Prostate gland (tissue), 2 donors: ENCODE data around the gene TGIF1. TPM values are rescaled to one million over a fixed set of nuclear protein-coding genes. Genes with fewer than 3 reads are reported as not detected.

Experiments
- DNase-seq: peaks from one replicate; pipeline ENCODE4 v3.0.0-alpha.2; 2019; ENCODE audit warnings: low spot score
- H3K27ac ChIP-seq, 2 donors: fragments of 200-600 bp; sonication (generic); 2 replicates each; pipeline ENCODE4 v1.5.1; 2017 to 2019
- H3K27me3 ChIP-seq: fragments of 200-600 bp; sonication (generic); replicated peaks from 2 replicates; pipeline ENCODE4 v1.5.1; 2019; ENCODE audit not compliant: insufficient read depth
- H3K36me3 ChIP-seq, 2 donors: fragments of 200-600 bp; sonication (generic); 1 replicate in 1 of 2; 2 replicates in 1 of 2; pipeline versions ENCODE4 v1.5.1 to v1.8.1; 2017 to 2019
- H3K4me1 ChIP-seq: fragments of 200-600 bp; sonication (generic); replicated peaks from 2 replicates; pipeline ENCODE4 v1.5.1; 2019
- H3K4me3 ChIP-seq, 2 donors: fragments of 200-600 bp; sonication (generic); 2 replicates each; pipeline ENCODE4 v1.5.1; 2017 to 2019
- H3K9me3 ChIP-seq: fragments of 200-600 bp; sonication (generic); 2 replicates; pipeline ENCODE4 v1.5.1; 2017
- POLR2A ChIP-seq: fragments of 450-650 bp; IDR thresholded peaks from one replicate; pipeline ENCODE4 v1.6.1; 2016; ENCODE audit warnings: antibody characterized with exemption, mild to moderate bottlenecking
- POLR2AphosphoS5 ChIP-seq: sonication (generic); formaldehyde crosslinking; IDR thresholded peaks from one replicate; pipeline ENCODE4 v1.6.1; 2017; ENCODE audit warnings: antibody characterized with exemption
- WGBS: methylation state at CpG from one replicate; pipeline ENCODE4 v1.1.5; 2018; 5-methylcytosine and 5-hydroxymethylcytosine counted together
- intact Hi-C: fragments of 100-400 bp; cut with DNase I; formaldehyde crosslinking; loops from one replicate; pipeline ENCODE4 v1.14.2; 2022
- total RNA-seq, 2 donors: library from RNA; depleted of rRNA; stranded (reverse); fragments of >200 nt; gene quantifications; one replicate each; pipeline ENCODE4 v1.1.0, GENCODE V29; 2016
- TF ChIP-seq, protein P1 (sequence below), 4 experiments: fragments of 200-600 bp in 2 of 4; fragments of 450-650 bp in 2 of 4; sonication (generic) in 2 of 4; IDR thresholded peaks; 1 replicate in 3 of 4; 2 replicates in 1 of 4; pipeline ENCODE4 v1.5.1; 2016 to 2019; ENCODE audit warnings: antibody characterized with exemption in 4 of 4, mild to moderate bottlenecking in 2 of 4, moderate library complexity in 2 of 4

Gene TGIF1
- total RNA-seq, 2 donors from 2014 or later: 124 to 151 TPM

DNA sequence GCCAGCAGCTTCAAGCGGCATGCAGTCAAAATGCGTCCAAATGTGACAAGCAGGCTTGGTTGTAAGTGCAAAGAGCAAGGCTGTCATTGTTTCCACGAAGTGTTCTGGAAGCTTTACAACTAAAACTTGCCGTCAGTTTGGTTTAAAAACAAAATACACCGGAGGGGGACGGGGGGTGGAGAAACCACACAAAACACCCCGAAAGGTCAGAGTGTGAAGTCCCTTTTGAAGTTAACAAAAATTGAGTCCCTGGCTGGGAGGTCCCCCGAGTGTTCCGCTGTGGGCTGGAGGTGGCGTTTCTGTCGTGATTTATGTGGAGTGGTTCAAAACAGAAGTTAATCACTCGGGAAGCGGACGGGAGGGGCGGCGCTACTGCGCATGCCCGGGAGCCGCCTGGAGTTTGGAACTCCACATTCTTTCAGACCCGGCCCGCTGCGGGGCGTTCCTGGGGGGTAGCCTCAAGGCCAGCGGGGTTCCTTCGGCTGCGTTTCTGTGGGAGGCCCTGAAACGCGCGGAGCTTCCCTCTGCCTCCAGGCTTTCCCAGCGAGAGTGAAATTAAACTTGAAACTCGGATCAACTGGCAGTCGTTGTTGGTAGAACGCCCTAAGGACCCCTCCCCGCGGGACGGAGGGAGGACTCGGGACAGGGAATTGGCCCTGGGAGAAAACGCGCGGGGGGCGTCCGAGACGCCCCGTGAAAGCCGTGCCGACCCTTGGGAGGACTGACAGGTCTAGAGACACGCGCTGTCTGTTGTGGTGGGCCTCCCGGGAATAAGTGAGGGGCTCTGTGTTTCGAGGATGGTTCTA is 1.4 kb downstream of the TGIF1 start:
- peak; percentile 94 for DNase-seq
- Histone ChIP-seq H3K27me3 (no peaks in the 10 kb centered on the region), H3K4me1 (peaks cover 8% of the 10 kb centered on the region), H3K9me3 (no peaks in the 10 kb centered on the region), H3K27ac (peak overlapping the region; percentile 99), H3K4me3 (peak overlapping the region; percentile 67 to 91), H3K36me3 (no peaks in the 10 kb centered on the region)
- WGBS: under 1% methylated on average over 43 of the region's 50 CpGs
- intact Hi-C loops: loop anchor here (1.0 to 5.0 kb wide), 3 partner anchors 143 to 169 kb away; no protein-coding TSS in a partner anchor
- peak; percentile 96 for TF ChIP-seq POLR2AphosphoS5
- TF ChIP-seq, protein P1, sequence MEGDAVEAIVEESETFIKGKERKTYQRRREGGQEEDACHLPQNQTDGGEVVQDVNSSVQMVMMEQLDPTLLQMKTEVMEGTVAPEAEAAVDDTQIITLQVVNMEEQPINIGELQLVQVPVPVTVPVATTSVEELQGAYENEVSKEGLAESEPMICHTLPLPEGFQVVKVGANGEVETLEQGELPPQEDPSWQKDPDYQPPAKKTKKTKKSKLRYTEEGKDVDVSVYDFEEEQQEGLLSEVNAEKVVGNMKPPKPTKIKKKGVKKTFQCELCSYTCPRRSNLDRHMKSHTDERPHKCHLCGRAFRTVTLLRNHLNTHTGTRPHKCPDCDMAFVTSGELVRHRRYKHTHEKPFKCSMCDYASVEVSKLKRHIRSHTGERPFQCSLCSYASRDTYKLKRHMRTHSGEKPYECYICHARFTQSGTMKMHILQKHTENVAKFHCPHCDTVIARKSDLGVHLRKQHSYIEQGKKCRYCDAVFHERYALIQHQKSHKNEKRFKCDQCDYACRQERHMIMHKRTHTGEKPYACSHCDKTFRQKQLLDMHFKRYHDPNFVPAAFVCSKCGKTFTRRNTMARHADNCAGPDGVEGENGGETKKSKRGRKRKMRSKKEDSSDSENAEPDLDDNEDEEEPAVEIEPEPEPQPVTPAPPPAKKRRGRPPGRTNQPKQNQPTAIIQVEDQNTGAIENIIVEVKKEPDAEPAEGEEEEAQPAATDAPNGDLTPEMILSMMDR (IDR thresholded peaks at IDR 0.05): peak in 1 of 4 experiments; percentile 31
- peak; percentile 95 for TF ChIP-seq POLR2A

DNA sequence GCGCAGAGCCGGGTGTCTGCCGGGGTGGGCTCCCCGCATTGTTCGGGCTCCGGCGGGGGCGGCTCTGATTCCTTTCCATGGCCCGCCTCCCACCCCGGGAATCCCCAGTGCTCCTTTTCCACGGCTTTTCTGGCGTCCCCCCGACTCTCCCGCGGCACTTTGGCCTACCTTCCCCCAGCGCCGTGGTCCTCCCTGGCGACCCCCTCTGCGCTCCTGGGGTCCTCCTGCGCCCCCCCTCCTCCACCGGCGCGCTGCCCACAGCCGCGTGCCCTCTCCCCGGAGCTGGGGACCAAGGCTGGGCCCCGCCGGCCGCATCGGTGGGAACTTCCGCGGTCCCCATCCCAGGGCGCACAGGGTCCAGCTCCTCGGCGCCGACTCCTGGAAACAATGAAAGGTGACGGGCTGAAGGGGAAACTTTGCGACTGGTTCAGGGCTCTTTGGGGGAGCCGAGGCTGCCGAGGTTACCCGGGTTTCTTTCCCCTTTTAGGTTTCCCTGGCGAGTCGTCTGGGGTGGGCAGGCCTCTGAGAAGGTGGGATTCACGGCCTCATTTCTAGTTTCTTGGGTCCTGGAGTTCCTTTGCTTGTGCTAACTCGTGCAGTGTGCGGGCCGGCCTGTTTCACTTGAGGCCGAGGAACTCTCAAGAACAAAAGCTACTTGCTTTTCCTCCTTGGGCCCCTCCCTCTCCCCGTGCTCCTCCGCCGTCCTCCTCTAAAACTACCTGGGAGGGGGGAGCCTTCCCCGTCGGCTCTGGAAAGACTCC is 2.2 kb downstream of the TGIF1 start:
- peak; percentile 82 for DNase-seq
- Histone ChIP-seq H3K4me1 (peaks cover 11% of the 10 kb centered on the region), H3K9me3 (no peaks in the 10 kb centered on the region), H3K27me3 (no peaks in the 10 kb centered on the region), H3K36me3 (no peaks in the 10 kb centered on the region), H3K4me3 (peak overlapping the region; percentile 67 to 91), H3K27ac (peak overlapping the region; percentile 99)
- under 1% methylated on average over 46 of the region's 53 CpGs for WGBS
- intact Hi-C loops: loop anchor here (1.0 to 5.0 kb wide), 3 partner anchors 142 to 170 kb away; no protein-coding TSS in a partner anchor
- TF ChIP-seq, protein P1 (IDR thresholded peaks at IDR 0.05): no peak
- peak; percentile 76 for TF ChIP-seq POLR2A
- peak; percentile 62 for TF ChIP-seq POLR2AphosphoS5

DNA sequence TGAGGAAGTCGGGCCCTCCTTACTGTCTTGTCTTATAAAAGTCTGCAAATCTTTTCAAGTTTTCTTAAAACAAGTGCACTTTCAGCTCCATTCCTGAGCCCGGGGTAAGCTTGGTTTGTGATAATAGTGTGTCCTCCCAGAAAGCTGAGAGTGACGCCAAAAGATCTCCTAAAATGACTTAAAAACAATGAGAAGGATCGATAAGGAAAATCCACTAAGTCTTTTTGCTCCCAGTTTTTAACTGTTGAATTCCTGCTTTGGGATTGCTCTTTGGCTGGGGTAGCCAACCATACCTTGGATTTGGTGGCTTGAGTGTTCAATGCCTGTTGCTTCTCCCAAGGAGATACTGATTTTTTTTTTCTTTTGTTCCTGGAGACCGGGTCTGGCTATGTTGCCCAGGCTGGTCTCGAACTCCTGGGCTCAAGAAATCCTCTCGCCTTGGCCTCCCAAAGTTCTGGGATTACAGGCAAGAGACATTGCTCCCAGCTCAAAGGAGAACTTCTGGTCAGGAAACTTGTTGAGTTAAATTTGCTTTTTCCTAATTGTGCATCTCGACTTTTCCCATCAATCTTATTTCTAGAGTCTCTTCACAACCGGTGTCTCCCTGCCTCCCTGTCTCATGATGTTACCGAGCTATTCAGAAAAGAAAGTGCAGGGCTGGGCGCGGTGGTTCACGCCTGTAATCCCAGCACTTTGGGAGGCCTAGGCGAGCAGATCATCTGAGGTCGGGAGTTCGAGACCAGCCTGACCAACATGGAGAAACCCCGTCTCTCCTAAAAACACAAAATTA is 3.0 kb downstream of the TGIF1 start:
- Histone ChIP-seq H3K4me1 (peaks cover 12% of the 10 kb centered on the region), H3K27ac (peak overlapping the region; percentile 99), H3K36me3 (no peaks in the 10 kb centered on the region), H3K4me3 (peak overlapping the region; percentile 67 to 91), H3K9me3 (no peaks in the 10 kb centered on the region), H3K27me3 (no peaks in the 10 kb centered on the region)
- intact Hi-C loops: loop anchor here (5.0 kb wide), 1 partner anchor 171 kb away; no protein-coding TSS in a partner anchor
- TF ChIP-seq POLR2A (no peak), POLR2AphosphoS5 (no peak)
- TF ChIP-seq, protein P1 (IDR thresholded peaks at IDR 0.05): no peak
- WGBS: 31% methylated on average over 17 of the region's 17 CpGs
- no peak for DNase-seq

DNA sequence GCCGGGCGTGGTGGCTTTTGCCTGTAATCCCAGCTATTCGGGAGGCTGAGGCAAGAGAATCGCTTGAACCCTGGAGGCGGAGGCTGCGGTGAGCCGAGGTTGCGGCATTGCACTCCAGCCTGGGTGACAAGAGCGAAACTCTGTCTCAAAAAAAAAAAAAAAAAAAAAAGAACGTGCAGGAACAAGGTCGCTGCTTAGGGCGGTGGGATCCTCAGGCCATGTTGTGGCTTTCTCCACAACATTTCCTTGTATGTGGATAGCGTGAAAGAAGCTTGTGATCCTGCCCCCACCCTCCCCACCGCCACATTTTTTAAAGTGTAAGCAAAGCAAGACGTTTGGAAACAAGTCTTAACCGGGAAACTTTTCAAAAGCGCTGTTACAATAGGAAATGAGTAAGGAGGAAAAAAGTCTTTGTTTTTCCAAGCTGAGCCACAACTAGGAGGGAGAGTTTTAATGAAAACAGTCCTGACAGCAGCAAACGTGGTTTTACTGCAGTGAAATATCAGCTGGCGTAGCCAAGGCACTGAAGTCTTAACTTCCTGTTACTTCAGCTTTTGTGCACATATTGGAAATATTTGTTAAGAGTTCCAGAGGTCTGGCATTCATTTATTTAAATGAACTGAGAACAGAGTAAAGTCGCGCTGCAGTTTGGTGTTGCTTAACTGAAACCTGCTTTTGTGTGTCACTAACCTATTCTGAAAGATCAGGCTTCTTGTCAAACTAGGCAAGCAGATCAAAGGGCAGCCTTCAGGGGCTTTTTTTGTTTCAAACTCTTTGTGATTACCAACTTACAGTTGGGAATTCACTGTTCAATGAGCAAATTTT is 3.8 kb downstream of the TGIF1 start:
- Histone ChIP-seq H3K36me3 (no peaks in the 10 kb centered on the region), H3K4me1 (peaks cover 20% of the 10 kb centered on the region)
- WGBS: 5% methylated on average over 21 of the region's 21 CpGs

More for the DNA sequence above, 3.8 kb downstream of the TGIF1 start:
- H3K27me3 ChIP-seq: no peaks in the 10 kb centered on the region
- H3K4me3 ChIP-seq: peak overlapping the region; percentile 67 to 91
- peak overlapping the region; percentile 99 for H3K27ac ChIP-seq
- H3K9me3 ChIP-seq: no peaks in the 10 kb centered on the region
- intact Hi-C loops: loop anchor here (5.0 kb wide), 1 partner anchor 171 kb away; no protein-coding TSS in a partner anchor
- DNase-seq: peak; percentile 76
- TF ChIP-seq, protein P1 (IDR thresholded peaks at IDR 0.05): no peak
- TF ChIP-seq POLR2A (peak; percentile 34), POLR2AphosphoS5 (peak; percentile 85)
